Measurements from ENCODE around the gene PPIP5K1. TPM values are rescaled to one million over a fixed set of nuclear protein-coding genes. Genes with fewer than 3 reads are reported as not detected.
A peak's percentile ranks its signal among the peaks of the same experiment; 100 is the strongest.

The PPIP5K1 gene
- total RNA-seq, 4 donors from 2014 or later: 22.6 to 57.9 (median 40.4) TPM

GRCh38 chr15:43517354-43518196 is 72.4 kb downstream of the PPIP5K1 start, which contains the start of gene MAP1A:
Gene MAP1A, plus strand, starts transcription at chr15:43517608. Its CDS starts 3,866 bp downstream, at chr15:43521474.
- TF ChIP-seq POLR2A (IDR thresholded peaks at IDR 0.05): peak in 1 of 2 donors; percentile 33
- TF ChIP-seq CTCF (IDR thresholded peaks at IDR 0.05): no peak
- peak in 1 of 2 donors; percentile 29 for TF ChIP-seq EP300 (IDR thresholded peaks at IDR 0.05)
- Histone ChIP-seq H3K36me3 (peaks cover 0 to 27% (median 4%) of the 10 kb centered on the region in 3 donors), H3K9me3 (peaks cover 0 to 4% (median 0%) of the 10 kb centered on the region in 4 donors), H3K27ac (peak within 1 kb of the TSS; percentile 67 to 87 (median 78)), H3K4me1 (peaks cover 0 to 53% (median 17%) of the 10 kb centered on the region in 4 donors), H3K27me3 (no peaks in the 10 kb centered on the region), H3K4me3 (peak within 1 kb of the TSS; percentile 35 to 57 (median 46))
- DNase-seq (ENCODE audit: low spot score in 2 of 2): peak in 1 of 2 donors; percentile 27
- 1% methylated on average over 10 to 14 of the region's 15 CpGs for WGBS, 2 donors

GRCh38 chr15:43516801-43517353 is 73.1 kb downstream of the PPIP5K1 start:
- H3K4me3 ChIP-seq: peak overlapping the region; percentile 35 to 57 (median 46)
- peaks cover 0 to 20% (median 4%) of the 10 kb centered on the region in 3 donors for H3K36me3 ChIP-seq
- no peak for TF ChIP-seq EP300 (IDR thresholded peaks at IDR 0.05)
- no peak for DNase-seq (ENCODE audit: low spot score in 2 of 2)
- WGBS, 2 donors: 6 to 22% methylated on average over 4 of the region's 4 CpGs
- no peaks in the 10 kb centered on the region for H3K9me3 ChIP-seq
- no peaks in the 10 kb centered on the region for H3K27me3 ChIP-seq
- peaks cover 0 to 58% (median 17%) of the 10 kb centered on the region in 4 donors for H3K4me1 ChIP-seq
- H3K27ac ChIP-seq: peak overlapping the region; percentile 67 to 87 (median 78)

- no peak overlapping the region for H3K4me3 ChIP-seq
- DNase-seq (ENCODE audit: low spot score in 2 of 2): peak in 1 of 2 donors; percentile 17
- peaks cover 0 to 13% (median 3%) of the 10 kb centered on the region in 3 donors for H3K36me3 ChIP-seq
These were observed 73.8 kb downstream of the PPIP5K1 start for GRCh38 chr15:43516185-43516584.

GRCh38 chr15:43515741-43516140 is 74.3 kb downstream of the PPIP5K1 start:
- H3K27ac ChIP-seq: peak overlapping the region in 3 of 4 donors; percentile 73 to 87 (median 83)
- peaks cover 0 to 68% (median 24%) of the 10 kb centered on the region in 4 donors for H3K4me1 ChIP-seq
- 23 to 27% methylated on average over 2 of the region's 2 CpGs for WGBS, 2 donors
- DNase-seq (ENCODE audit: low spot score in 2 of 2): no peak
- H3K27me3 ChIP-seq: no peaks in the 10 kb centered on the region
- peaks cover 0 to 9% (median 0%) of the 10 kb centered on the region in 3 donors for H3K36me3 ChIP-seq
- TF ChIP-seq POLR2A (IDR thresholded peaks at IDR 0.05) (no peak), CTCF (IDR thresholded peaks at IDR 0.05) (no peak), EP300 (IDR thresholded peaks at IDR 0.05) (no peak)
- no peak overlapping the region for H3K4me3 ChIP-seq
- no peaks in the 10 kb centered on the region for H3K9me3 ChIP-seq

More at GRCh38 chr15:43516185-43516584, 73.8 kb downstream of the PPIP5K1 start:
- Histone ChIP-seq H3K27me3 (no peaks in the 10 kb centered on the region), H3K9me3 (no peaks in the 10 kb centered on the region), H3K4me1 (peaks cover 0 to 65% (median 21%) of the 10 kb centered on the region in 4 donors), H3K27ac (peak overlapping the region; percentile 67 to 87 (median 78))
- TF ChIP-seq EP300 (IDR thresholded peaks at IDR 0.05) (no peak), POLR2A (IDR thresholded peaks at IDR 0.05) (no peak), CTCF (IDR thresholded peaks at IDR 0.05) (no peak)
- 16% methylated on average over 5 of the region's 5 CpGs for WGBS, 2 donors

- Histone ChIP-seq H3K4me3 (no peak overlapping the region), H3K9me3 (no peaks in the 10 kb centered on the region), H3K27me3 (no peaks in the 10 kb centered on the region), H3K36me3 (no peaks in the 10 kb centered on the region), H3K4me1 (peaks cover 0 to 76% (median 29%) of the 10 kb centered on the region in 4 donors), H3K27ac (peak overlapping the region in 2 of 4 donors; percentile 18 to 83)
- no peak for TF ChIP-seq EP300 (IDR thresholded peaks at IDR 0.05)
- TF ChIP-seq CTCF (IDR thresholded peaks at IDR 0.05): peak; percentile 17 to 38 (median 25)
- DNase-seq (ENCODE audit: low spot score in 2 of 2): peak; percentile 46 to 61
- 67 to 72% methylated on average over 4 of the region's 4 CpGs for WGBS, 2 donors
These were observed 75.6 kb downstream of the PPIP5K1 start for GRCh38 chr15:43514241-43515057.

Measured in tibial nerve (tissue), 4 donors.